HepG2 (cell line): ENCODE measurements around the gene MAB21L4. TPM values are rescaled to one million over a fixed set of nuclear protein-coding genes. Genes with fewer than 3 reads are reported as not detected.

Source experiments
- ATAC-seq: fragments of 200-7000 bp; cut with Tn5 transposase; 3 replicates; pipeline ENCODE4 v1.9.1; 2020; ENCODE audit warnings: mild to moderate bottlenecking, moderate library complexity
- BruUV-seq: library from RNA; stranded (reverse); fragments of 400-500 nt; replicated peaks from 2 replicates; lab custom pipeline; 2021; lab: Mats Ljungman, UMichigan
- CTCF ChIA-PET: fragments of 300-600 bp; formaldehyde crosslinking; extraction: SDS; loops from one replicate; lab custom pipeline; 2021; ENCODE audit warnings: low total read pairs, inconsistent platforms, low intra/inter-chr PET ratio; lab: Yijun Ruan, JAX
- POLR2A ChIA-PET: fragments of 350-600 bp; sonication (Branson Sonifier 250); formaldehyde crosslinking; loops from one replicate; lab custom pipeline; 2020; ENCODE audit warnings: antibody characterized with exemption, inconsistent platforms; lab: Yijun Ruan, JAX
- DNase-seq: peaks from one replicate; pipeline ENCODE4 v3.0.0-alpha.2; 2015; ENCODE audit warnings: low spot score
- FAIRE-seq: peaks from 3 replicates; lab custom pipeline; 2011; peaks lifted over from hg19 to GRCh38; lab: Jason Lieb, UNC
- H2AFZ ChIP-seq: one replicate; pipeline ENCODE4 v1.6.1; 2011; ENCODE audit warnings: low read length, inconsistent platforms
- H3K27ac ChIP-seq: fragments of 300-600 bp; 3 replicates; pipeline ENCODE4 v1.8.0; 2011; ENCODE audit warnings: mixed run types, mild to moderate bottlenecking, mixed read lengths, low read length, inconsistent platforms; ENCODE audit not compliant: insufficient read depth; ENCODE audit errors: extremely low read length
- H3K27me3 ChIP-seq, 2 experiments: fragments of 200-600 bp in 1 of 2; 2 replicates in 1 of 2; 3 replicates in 1 of 2; pipeline versions ENCODE4 v1.6.0 to v1.8.0; 2011; ENCODE audit warnings: low read length in 2 of 2, mild to moderate bottlenecking in 2 of 2, moderate library complexity in 2 of 2, inconsistent platforms in 1 of 2; ENCODE audit not compliant: insufficient read depth in 2 of 2, control insufficient read depth in 1 of 2
- H3K36me3 ChIP-seq, 2 experiments: fragments of 200-600 bp in 1 of 2; replicated peaks in 1 of 2; 2 replicates in 1 of 2; 3 replicates in 1 of 2; pipeline versions ENCODE4 v1.5.1 to v1.8.0; 2011; ENCODE audit warnings: low read length in 2 of 2, inconsistent platforms in 1 of 2; ENCODE audit not compliant: insufficient read depth in 2 of 2, control insufficient read depth in 1 of 2
- H3K4me1 ChIP-seq: 2 replicates; pipeline ENCODE4 v1.5.1; 2012; ENCODE audit warnings: low read length, inconsistent platforms; ENCODE audit not compliant: insufficient read depth
- H3K4me2 ChIP-seq: 2 replicates; pipeline ENCODE4 v1.6.0; 2011; ENCODE audit warnings: low read depth, low read length, inconsistent platforms
- H3K4me3 ChIP-seq, 3 experiments: fragments of 200-600 bp in 1 of 3; sonication (generic), shearing (Covaris generic) in 1 of 3; replicated peaks in 1 of 3; 2 replicates each; pipeline ENCODE4 v1.5.1; 2011 to 2016; ENCODE audit warnings: low read length in 3 of 3, inconsistent platforms in 2 of 3, low read depth in 2 of 3, mild to moderate bottlenecking in 2 of 3, control low read depth in 1 of 3, mixed read lengths in 1 of 3; ENCODE audit not compliant: insufficient read depth in 1 of 3
- H3K79me2 ChIP-seq: one replicate; pipeline ENCODE4 v1.6.1; 2011; ENCODE audit warnings: low read length, inconsistent platforms; ENCODE audit not compliant: insufficient read depth
- H3K9ac ChIP-seq: 2 replicates; pipeline ENCODE4 v1.6.0; 2011; ENCODE audit warnings: mild to moderate bottlenecking, low read depth, low read length, inconsistent platforms; ENCODE audit not compliant: insufficient read depth
- H3K9me3 ChIP-seq: 2 replicates; pipeline ENCODE4 v1.5.1; 2012; ENCODE audit warnings: mild to moderate bottlenecking, low read length
- H4K20me1 ChIP-seq: 2 replicates; pipeline ENCODE4 v1.6.0; 2011; ENCODE audit warnings: inconsistent platforms, mild to moderate bottlenecking, low read length, moderate library complexity; ENCODE audit not compliant: insufficient read depth
- ARNT ChIP-seq: fragments of 450-650 bp; IDR thresholded peaks from 2 replicates; pipeline ENCODE4 v1.6.1; 2017
- CBFB ChIP-seq: sonication (generic); formaldehyde crosslinking; IDR thresholded peaks from 2 replicates; pipeline ENCODE4 v1.4.0; 2020; ENCODE audit warnings: missing genetic modification reagents
- ETV5 ChIP-seq: IDR thresholded peaks from 2 replicates; pipeline ENCODE4 v1.6.1; 2018; ENCODE audit warnings: missing biosample characterization, missing genetic modification reagents, inconsistent platforms, borderline replicate concordance
- ISL2 ChIP-seq: sonication (generic); formaldehyde crosslinking; IDR thresholded peaks from 2 replicates; pipeline ENCODE4 v1.5.0; 2020; ENCODE audit warnings: missing genetic modification reagents
- KDM5B ChIP-seq: sonication (generic); formaldehyde crosslinking; IDR thresholded peaks from 2 replicates; pipeline ENCODE4 v1.4.0; 2020; ENCODE audit warnings: missing genetic modification reagents, mild to moderate bottlenecking, borderline replicate concordance
- KLF9 ChIP-seq: IDR thresholded peaks from 2 replicates; pipeline ENCODE4 v1.6.1; 2016; ENCODE audit warnings: low read depth
- MEF2D ChIP-seq: sonication (generic); formaldehyde crosslinking; IDR thresholded peaks from 2 replicates; pipeline ENCODE4 v1.5.1; 2020; ENCODE audit warnings: mild to moderate bottlenecking, missing genetic modification reagents
- NFATC3 ChIP-seq: sonication (generic); formaldehyde crosslinking; IDR thresholded peaks from 2 replicates; pipeline ENCODE4 v1.5.1; 2020; ENCODE audit warnings: mild to moderate bottlenecking, missing genetic modification reagents
- PRPF4 ChIP-seq: fragments of 200-400 bp; formaldehyde crosslinking; IDR thresholded peaks from 2 replicates; pipeline ENCODE4 v1.6.1; 2016; ENCODE audit warnings: low read length, low read depth; ENCODE audit not compliant: poor library complexity, severe bottlenecking
- RFXANK ChIP-seq: IDR thresholded peaks from 2 replicates; pipeline ENCODE4 v1.6.1; 2016
- SMARCC2 ChIP-seq: fragments of 450-650 bp; IDR thresholded peaks from 2 replicates; pipeline ENCODE4 v1.6.1; 2017; ENCODE audit warnings: antibody characterized with exemption, mild to moderate bottlenecking
- ZNF263 ChIP-seq: sonication (generic); formaldehyde crosslinking; IDR thresholded peaks from 2 replicates; pipeline ENCODE4 v1.4.0; 2020; ENCODE audit warnings: missing genetic modification reagents
- ZNF460 ChIP-seq: sonication (generic); formaldehyde crosslinking; IDR thresholded peaks from 2 replicates; pipeline ENCODE4 v1.5.1; 2020; ENCODE audit warnings: missing genetic modification reagents, mild to moderate bottlenecking, borderline replicate concordance
- ZNF549 ChIP-seq: sonication (generic); formaldehyde crosslinking; IDR thresholded peaks from 2 replicates; pipeline ENCODE4 v1.5.0; 2020; ENCODE audit warnings: missing genetic modification reagents
- WGBS: methylation state at CpG from one replicate; pipeline ENCODE4 v1.1.6; 2017; ENCODE audit warnings: low lambda C conversion rate; 5-methylcytosine and 5-hydroxymethylcytosine counted together
- in situ Hi-C: cut with HindIII; loops from 2 replicates; pipeline ENCODE4 v1.10.0; 2017; ENCODE audit warnings: low pct_unique_long_range_greater_than_20kb; ENCODE audit not compliant: extremely low pct_ligation_motif_present
- intact Hi-C: fragments of 100-400 bp; cut with micrococcal nuclease; formaldehyde crosslinking; loops from one replicate; pipeline ENCODE4 v1.10.0; 2022; ENCODE audit not compliant: unreplicated experiment
- polyA plus RNA-seq, 8 experiments: library from polyadenylated mRNA; depleted of rRNA in 3 of 8; stranded (reverse) in 7 of 8; unstranded in 1 of 8; fragments of >200 nt; fragmentation: Illumina TruSeq in 4 of 8; extraction: Trizol in 4 of 8; gene quantifications; 2 replicates each; pipeline versions ENCODE4 v1.2.1 to v1.2.3, GENCODE V29; 2011 to 2016; ENCODE audit warnings: low read depth in 4 of 8, missing spikeins in 1 of 8, mixed read lengths in 1 of 8; ENCODE audit not compliant: insufficient read depth in 1 of 8
- total RNA-seq, 5 experiments: library from RNA; depleted of rRNA; stranded (reverse); fragments of >200 nt; fragmentation: Illumina TruSeq; extraction: Trizol; gene quantifications; 2 replicates each; pipeline ENCODE4 v1.2.3, GENCODE V29; 2016; ENCODE audit warnings: low read depth in 1 of 5
- TF ChIP-seq, protein P1 (sequence below): sonication (generic); formaldehyde crosslinking; IDR thresholded peaks from 2 replicates; pipeline ENCODE4 v1.4.0; 2020; ENCODE audit warnings: mild to moderate bottlenecking, missing genetic modification reagents
- TF ChIP-seq, protein P2 (sequence below): IDR thresholded peaks from 2 replicates; pipeline ENCODE4 v1.6.1; 2016; ENCODE audit warnings: missing genetic modification reagents, missing compliant biosample characterization
- TF ChIP-seq, protein P3 (sequence below): sonication (generic); formaldehyde crosslinking; conservative IDR thresholded peaks from 2 replicates; pipeline ENCODE4 v1.8.1; 2023; ENCODE audit warnings: missing genetic modification reagents
- TF ChIP-seq, protein P4 (sequence below): sonication (generic); formaldehyde crosslinking; IDR thresholded peaks from 2 replicates; pipeline ENCODE4 v1.9.0; 2022; ENCODE audit warnings: low read depth, missing genetic modification reagents

The MAB21L4 gene
- total and polyA plus RNA-seq, 2 of the 13 experiments (the other 11 are each of a cell fraction or from before 2014, with no cell fraction given): 3.0 to 14.0 TPM

DNA sequence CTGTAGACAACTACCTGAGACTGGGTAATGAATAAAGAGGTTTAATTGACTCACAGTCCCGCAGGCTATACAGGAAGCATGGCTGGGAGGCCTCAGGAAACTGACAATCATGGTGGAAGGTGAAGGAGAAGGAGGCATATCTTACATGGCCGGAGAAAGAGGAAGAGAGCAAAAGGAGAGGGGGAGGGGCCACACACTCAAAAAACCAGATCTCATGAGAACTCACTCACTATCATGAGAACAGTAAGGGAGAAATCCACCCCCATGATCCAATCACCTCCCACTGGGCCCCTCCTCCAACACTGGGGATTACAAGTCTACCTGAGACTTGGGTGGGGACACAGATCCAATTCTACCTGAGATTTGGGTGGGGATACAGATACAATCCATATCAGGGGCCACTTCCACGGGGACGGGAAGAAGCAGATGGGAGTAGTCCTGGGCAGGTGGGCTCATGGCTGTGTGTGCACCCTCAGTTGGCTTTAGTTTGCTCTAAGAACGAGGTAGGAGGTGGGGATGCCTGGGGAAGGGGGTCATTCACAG is 9.9 kb downstream of the MAB21L4 start:
- TF ChIP-seq, protein P1, sequence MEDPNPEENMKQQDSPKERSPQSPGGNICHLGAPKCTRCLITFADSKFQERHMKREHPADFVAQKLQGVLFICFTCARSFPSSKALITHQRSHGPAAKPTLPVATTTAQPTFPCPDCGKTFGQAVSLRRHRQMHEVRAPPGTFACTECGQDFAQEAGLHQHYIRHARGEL (CRISPR knock-in tag): no peak
- TF ChIP-seq ZNF263 (CRISPR knock-in tag) (no peak), ZNF460 (CRISPR knock-in tag) (no peak), SMARCC2 (no peak), ZNF549 (CRISPR knock-in tag) (no peak), CBFB (CRISPR knock-in tag) (no peak), ISL2 (no peak), ARNT (no peak)
- TF ChIP-seq, protein P2, sequence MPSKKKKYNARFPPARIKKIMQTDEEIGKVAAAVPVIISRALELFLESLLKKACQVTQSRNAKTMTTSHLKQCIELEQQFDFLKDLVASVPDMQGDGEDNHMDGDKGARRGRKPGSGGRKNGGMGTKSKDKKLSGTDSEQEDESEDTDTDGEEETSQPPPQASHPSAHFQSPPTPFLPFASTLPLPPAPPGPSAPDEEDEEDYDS (CRISPR knock-in tag): no peak
- H3K27ac ChIP-seq: no peak overlapping the region
- no peaks in the 10 kb centered on the region for H3K27me3 ChIP-seq
- FAIRE-seq (no peak), ATAC-seq (no peak), DNase-seq (no peak)
- no peaks in the 10 kb centered on the region for H3K36me3 ChIP-seq
- CTCF ChIA-PET: no interaction called here
- no peak overlapping the region for H3K9ac ChIP-seq
- H3K4me1 ChIP-seq: peaks cover 46% of the 10 kb centered on the region
- in situ Hi-C loops (no loop called here), intact Hi-C loops (no loop called here)
- H3K79me2 ChIP-seq: no peaks in the 10 kb centered on the region
- no peak overlapping the region for H2AFZ ChIP-seq
- POLR2A ChIA-PET: interaction anchor here (1.2 to 9.3 kb wide), 3 partner anchors 12 to 29 kb away, joined by 4 to 63 read pairs (median 5); no protein-coding TSS in a partner anchor
- no peaks in the 10 kb centered on the region for H4K20me1 ChIP-seq
- H3K9me3 ChIP-seq: no peaks in the 10 kb centered on the region
- no TSS peak for BruUV-seq
- H3K4me3 ChIP-seq: no peak overlapping the region
- H3K4me2 ChIP-seq: no peak overlapping the region
- 83% methylated on average over 5 of the region's 5 CpGs for WGBS

DNA sequence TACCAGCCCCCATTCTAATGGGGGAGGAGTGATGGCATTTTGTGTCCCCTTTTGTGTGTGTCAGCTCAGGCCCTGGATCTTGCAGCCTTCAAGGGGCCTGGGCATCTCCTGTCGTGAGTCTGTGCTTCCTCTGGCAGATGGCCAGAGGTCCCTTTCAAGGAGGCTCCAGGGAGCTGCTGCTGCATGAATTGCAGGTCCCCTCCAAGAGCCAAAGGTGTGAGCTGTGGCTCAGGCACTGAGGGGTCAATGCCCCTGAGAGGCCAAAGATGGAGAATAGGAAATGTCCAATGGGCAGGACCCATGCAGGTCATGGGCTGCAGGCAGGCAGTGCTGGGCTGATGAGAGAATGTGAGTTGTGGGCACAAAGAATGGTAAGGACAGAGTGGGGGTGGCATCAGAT is 10.4 kb downstream of the MAB21L4 start:
- H3K27ac ChIP-seq: no peak overlapping the region
- no peak overlapping the region for H3K9ac ChIP-seq
- WGBS: 100% methylated on average over 1 of the region's 1 CpG
- DNase-seq (no peak), FAIRE-seq (no peak), ATAC-seq (no peak)
- H2AFZ ChIP-seq: no peak overlapping the region
- H3K27me3 ChIP-seq: no peaks in the 10 kb centered on the region
- intact Hi-C loops (no loop called here), in situ Hi-C loops (no loop called here)
- no peak overlapping the region for H3K4me2 ChIP-seq
- H3K4me3 ChIP-seq: no peak overlapping the region
- CTCF ChIA-PET: no interaction called here
- H3K79me2 ChIP-seq: no peaks in the 10 kb centered on the region
- no peaks in the 10 kb centered on the region for H3K9me3 ChIP-seq
- POLR2A ChIA-PET: interaction anchor here (1.2 kb wide), 1 partner anchor 11 kb away, joined by 4 read pairs; no protein-coding TSS in a partner anchor
- H3K4me1 ChIP-seq: peaks cover 49% of the 10 kb centered on the region
- no TSS peak for BruUV-seq
- no peaks in the 10 kb centered on the region for H3K36me3 ChIP-seq
- no peaks in the 10 kb centered on the region for H4K20me1 ChIP-seq
- TF ChIP-seq, protein P3, sequence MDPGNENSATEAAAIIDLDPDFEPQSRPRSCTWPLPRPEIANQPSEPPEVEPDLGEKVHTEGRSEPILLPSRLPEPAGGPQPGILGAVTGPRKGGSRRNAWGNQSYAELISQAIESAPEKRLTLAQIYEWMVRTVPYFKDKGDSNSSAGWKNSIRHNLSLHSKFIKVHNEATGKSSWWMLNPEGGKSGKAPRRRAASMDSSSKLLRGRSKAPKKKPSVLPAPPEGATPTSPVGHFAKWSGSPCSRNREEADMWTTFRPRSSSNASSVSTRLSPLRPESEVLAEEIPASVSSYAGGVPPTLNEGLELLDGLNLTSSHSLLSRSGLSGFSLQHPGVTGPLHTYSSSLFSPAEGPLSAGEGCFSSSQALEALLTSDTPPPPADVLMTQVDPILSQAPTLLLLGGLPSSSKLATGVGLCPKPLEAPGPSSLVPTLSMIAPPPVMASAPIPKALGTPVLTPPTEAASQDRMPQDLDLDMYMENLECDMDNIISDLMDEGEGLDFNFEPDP (CRISPR knock-in tag): no peak
- TF ChIP-seq KDM5B (no peak), ETV5 (no peak), MEF2D (CRISPR knock-in tag) (no peak), RFXANK (CRISPR knock-in tag) (no peak), KLF9 (CRISPR knock-in tag) (no peak), PRPF4 (no peak), NFATC3 (CRISPR knock-in tag) (no peak)
- TF ChIP-seq, protein P4, sequence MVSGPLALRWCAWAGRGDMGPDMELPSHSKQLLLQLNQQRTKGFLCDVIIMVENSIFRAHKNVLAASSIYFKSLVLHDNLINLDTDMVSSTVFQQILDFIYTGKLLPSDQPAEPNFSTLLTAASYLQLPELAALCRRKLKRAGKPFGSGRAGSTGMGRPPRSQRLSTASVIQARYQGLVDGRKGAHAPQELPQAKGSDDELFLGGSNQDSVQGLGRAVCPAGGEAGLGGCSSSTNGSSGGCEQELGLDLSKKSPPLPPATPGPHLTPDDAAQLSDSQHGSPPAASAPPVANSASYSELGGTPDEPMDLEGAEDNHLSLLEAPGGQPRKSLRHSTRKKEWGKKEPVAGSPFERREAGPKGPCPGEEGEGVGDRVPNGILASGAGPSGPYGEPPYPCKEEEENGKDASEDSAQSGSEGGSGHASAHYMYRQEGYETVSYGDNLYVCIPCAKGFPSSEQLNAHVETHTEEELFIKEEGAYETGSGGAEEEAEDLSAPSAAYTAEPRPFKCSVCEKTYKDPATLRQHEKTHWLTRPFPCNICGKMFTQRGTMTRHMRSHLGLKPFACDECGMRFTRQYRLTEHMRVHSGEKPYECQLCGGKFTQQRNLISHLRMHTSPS: no peak
